ENCODE data around the gene NEU4.

NEU4 gene

GRCh38 chr2:241853651-241854341 lies 44.8 kb downstream of the NEU4 start:
- no peak for DNase-seq

GRCh38 chr2:241854342-241855244 lies 45.6 kb downstream of the NEU4 start:
- DNase-seq, result no peak

- no peak for DNase-seq
Measured at GRCh38 chr2:241855245-241855887, 46.4 kb downstream of the NEU4 start.

- DNase-seq, result no peak
Measured at GRCh38 chr2:241855888-241856422, 47.0 kb downstream of the NEU4 start.

GRCh38 chr2:241857041-241857541 lies 48.1 kb downstream of the NEU4 start:
- no peak for DNase-seq

- no peak for DNase-seq
Measured at GRCh38 chr2:241857572-241858121, 48.7 kb downstream of the NEU4 start.

GRCh38 chr2:241858206-241859016 lies 49.4 kb downstream of the NEU4 start, which contains the start of gene PDCD1:
Gene PDCD1, minus strand, starts transcription at chr2:241858894. Its CDS starts 56 bp downstream, at chr2:241858838.
- DNase-seq, result peak; percentile 26

GRCh38 chr2:241859017-241859435 lies 50.0 kb downstream of the NEU4 start:
- no peak for DNase-seq

- DNase-seq, result no peak
Measured at GRCh38 chr2:241859436-241860183, 50.6 kb downstream of the NEU4 start.

- DNase-seq, result no peak
Measured at GRCh38 chr2:241860184-241861078, 51.4 kb downstream of the NEU4 start.

GRCh38 chr2:241861264-241861663 lies 52.3 kb downstream of the NEU4 start:
- DNase-seq, result no peak

- no peak for DNase-seq
Measured at GRCh38 chr2:241862093-241862492, 53.1 kb downstream of the NEU4 start.

GRCh38 chr2:241862775-241863535 lies 54.0 kb downstream of the NEU4 start:
- DNase-seq, result no peak

GRCh38 chr2:241863536-241863954 lies 54.6 kb downstream of the NEU4 start:
- no peak for DNase-seq

- DNase-seq, result no peak
Measured at GRCh38 chr2:241864168-241864849, 55.3 kb downstream of the NEU4 start.

- no peak for DNase-seq
Measured at GRCh38 chr2:241864850-241865213, 55.8 kb downstream of the NEU4 start.

GRCh38 chr2:241865416-241865956 lies 56.5 kb downstream of the NEU4 start:
- no peak for DNase-seq
